Prostate gland (tissue), 2 donors: ENCODE measurements around the gene JAM2. TPM values are rescaled to one million over a fixed set of nuclear protein-coding genes. Genes with fewer than 3 reads are reported as not detected.

Experiments used
- DNase-seq: peaks from one replicate; pipeline ENCODE4 v3.0.0-alpha.2; 2019; ENCODE audit warnings: low spot score
- H3K27ac ChIP-seq, 2 donors: fragments of 200-600 bp; sonication (generic); 2 replicates each; pipeline ENCODE4 v1.5.1; 2017 to 2019
- H3K27me3 ChIP-seq: fragments of 200-600 bp; sonication (generic); replicated peaks from 2 replicates; pipeline ENCODE4 v1.5.1; 2019; ENCODE audit not compliant: insufficient read depth
- H3K36me3 ChIP-seq, 2 donors: fragments of 200-600 bp; sonication (generic); 1 replicate in 1 of 2; 2 replicates in 1 of 2; pipeline versions ENCODE4 v1.5.1 to v1.8.1; 2017 to 2019
- H3K4me1 ChIP-seq: fragments of 200-600 bp; sonication (generic); replicated peaks from 2 replicates; pipeline ENCODE4 v1.5.1; 2019
- H3K4me3 ChIP-seq, 2 donors: fragments of 200-600 bp; sonication (generic); 2 replicates each; pipeline ENCODE4 v1.5.1; 2017 to 2019
- H3K9me3 ChIP-seq: fragments of 200-600 bp; sonication (generic); 2 replicates; pipeline ENCODE4 v1.5.1; 2017
- POLR2A ChIP-seq: fragments of 450-650 bp; IDR thresholded peaks from one replicate; pipeline ENCODE4 v1.6.1; 2016; ENCODE audit warnings: antibody characterized with exemption, mild to moderate bottlenecking
- POLR2AphosphoS5 ChIP-seq: sonication (generic); formaldehyde crosslinking; IDR thresholded peaks from one replicate; pipeline ENCODE4 v1.6.1; 2017; ENCODE audit warnings: antibody characterized with exemption
- WGBS: methylation state at CpG from one replicate; pipeline ENCODE4 v1.1.5; 2018; 5-methylcytosine and 5-hydroxymethylcytosine counted together
- intact Hi-C: fragments of 100-400 bp; cut with DNase I; formaldehyde crosslinking; loops from one replicate; pipeline ENCODE4 v1.14.2; 2022
- total RNA-seq, 2 donors: library from RNA; depleted of rRNA; stranded (reverse); fragments of >200 nt; gene quantifications; one replicate each; pipeline ENCODE4 v1.1.0, GENCODE V29; 2016
- TF ChIP-seq, protein P1 (sequence below), 4 experiments: fragments of 200-600 bp in 2 of 4; fragments of 450-650 bp in 2 of 4; sonication (generic) in 2 of 4; IDR thresholded peaks; 1 replicate in 3 of 4; 2 replicates in 1 of 4; pipeline ENCODE4 v1.5.1; 2016 to 2019; ENCODE audit warnings: antibody characterized with exemption in 4 of 4, mild to moderate bottlenecking in 2 of 4, moderate library complexity in 2 of 4

Gene JAM2
- total RNA-seq, 2 donors from 2014 or later, result 8.2 to 66.6 TPM

DNA sequence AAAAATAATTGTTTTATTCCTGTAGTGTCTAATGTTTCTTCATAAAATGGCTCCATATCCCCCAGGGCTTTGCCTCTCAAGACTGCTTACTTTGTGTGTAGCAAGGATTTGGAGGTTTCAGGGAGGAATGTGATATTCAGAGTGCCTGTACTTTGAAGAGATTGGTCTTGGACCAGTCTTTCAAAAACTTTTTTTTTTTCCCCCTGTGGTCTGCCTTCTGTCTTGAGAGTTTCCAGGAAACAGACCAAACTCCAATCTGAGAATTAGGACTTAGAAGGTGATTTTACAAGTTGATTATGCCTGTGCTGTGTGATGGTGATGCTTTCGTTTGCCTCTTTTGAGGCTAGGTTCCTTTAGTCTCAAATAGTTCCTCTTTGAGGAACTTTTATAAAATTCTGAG is 121.6 kb downstream of the JAM2 start:
- Histone ChIP-seq H3K4me1 (no peaks in the 10 kb centered on the region), H3K9me3 (no peaks in the 10 kb centered on the region), H3K4me3 (no peak overlapping the region), H3K27me3 (no peaks in the 10 kb centered on the region), H3K27ac (no peak overlapping the region), H3K36me3 (no peaks in the 10 kb centered on the region)
- DNase-seq, result no peak
- WGBS, result 91% methylated on average over 1 of the region's 1 CpG
- intact Hi-C loops, result no loop called here
- TF ChIP-seq, protein P1, sequence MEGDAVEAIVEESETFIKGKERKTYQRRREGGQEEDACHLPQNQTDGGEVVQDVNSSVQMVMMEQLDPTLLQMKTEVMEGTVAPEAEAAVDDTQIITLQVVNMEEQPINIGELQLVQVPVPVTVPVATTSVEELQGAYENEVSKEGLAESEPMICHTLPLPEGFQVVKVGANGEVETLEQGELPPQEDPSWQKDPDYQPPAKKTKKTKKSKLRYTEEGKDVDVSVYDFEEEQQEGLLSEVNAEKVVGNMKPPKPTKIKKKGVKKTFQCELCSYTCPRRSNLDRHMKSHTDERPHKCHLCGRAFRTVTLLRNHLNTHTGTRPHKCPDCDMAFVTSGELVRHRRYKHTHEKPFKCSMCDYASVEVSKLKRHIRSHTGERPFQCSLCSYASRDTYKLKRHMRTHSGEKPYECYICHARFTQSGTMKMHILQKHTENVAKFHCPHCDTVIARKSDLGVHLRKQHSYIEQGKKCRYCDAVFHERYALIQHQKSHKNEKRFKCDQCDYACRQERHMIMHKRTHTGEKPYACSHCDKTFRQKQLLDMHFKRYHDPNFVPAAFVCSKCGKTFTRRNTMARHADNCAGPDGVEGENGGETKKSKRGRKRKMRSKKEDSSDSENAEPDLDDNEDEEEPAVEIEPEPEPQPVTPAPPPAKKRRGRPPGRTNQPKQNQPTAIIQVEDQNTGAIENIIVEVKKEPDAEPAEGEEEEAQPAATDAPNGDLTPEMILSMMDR (IDR thresholded peaks at IDR 0.05), result no peak
- TF ChIP-seq POLR2AphosphoS5 (no peak), POLR2A (no peak)

DNA sequence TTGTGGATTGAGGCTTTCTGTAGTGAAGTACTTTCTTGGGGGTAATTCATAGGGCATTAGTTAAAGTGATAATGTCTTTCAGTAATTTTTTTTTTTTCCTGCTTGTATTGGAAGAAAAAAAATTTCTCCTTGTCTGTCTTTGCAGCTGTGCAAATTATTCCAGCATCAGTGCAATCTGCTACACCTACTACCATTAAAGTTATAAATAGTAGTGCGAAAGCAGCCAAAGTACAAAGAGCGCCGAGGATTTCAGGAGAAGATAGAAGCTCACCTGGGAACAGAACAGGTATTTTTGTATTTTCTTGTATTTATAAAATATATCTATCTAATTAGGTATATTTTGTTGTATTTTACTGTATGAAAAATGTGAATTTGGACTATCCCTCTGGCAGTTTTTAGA is 125.0 kb downstream of the JAM2 start:
- no peaks in the 10 kb centered on the region for H3K4me1 ChIP-seq
- no peak for TF ChIP-seq POLR2A
- TF ChIP-seq, protein P1 (IDR thresholded peaks at IDR 0.05), result no peak
- no peak for TF ChIP-seq POLR2AphosphoS5
- DNase-seq, result no peak
- no peaks in the 10 kb centered on the region for H3K36me3 ChIP-seq
- H3K4me3 ChIP-seq, result no peak overlapping the region
- intact Hi-C loops, result no loop called here
- H3K9me3 ChIP-seq, result no peaks in the 10 kb centered on the region
- no peaks in the 10 kb centered on the region for H3K27me3 ChIP-seq
- WGBS, result 89% methylated on average over 3 of the region's 3 CpGs
- H3K27ac ChIP-seq, result no peak overlapping the region

Other genes with a start within 250 kb of the JAM2 start
- gene MRPL39, start 31.8 kb upstream of the JAM2 start, total RNA-seq, result 10 to 100 TPM; 15.4 to 15.8 TPM
- 100 to 1,000 TPM in 1 of 2 donors, 10 to 100 TPM in 1; 91.8 to 139 TPM for gene ATP5PF, start 95.6 kb downstream of the JAM2 start, total RNA-seq
- gene GABPA, start 95.7 kb downstream of the JAM2 start, total RNA-seq, result 10 to 100 TPM; 18.9 to 19.9 TPM